K562 (cell line): Measurements from ENCODE around the gene IRF9. TPM values are rescaled to one million over a fixed set of nuclear protein-coding genes. Genes with fewer than 3 reads are reported as not detected.
A peak's percentile ranks its signal among the peaks of the same experiment; 100 is the strongest.

ENCODE experiments used
- ARNT ChIP-seq, 2 experiments: fragments of 450-650 bp; IDR thresholded peaks; 2 replicates each; pipeline ENCODE4 v1.6.1; 2016; ENCODE audit warnings: mild to moderate bottlenecking in 1 of 2
- COPS2 ChIP-seq: fragments of 450-650 bp; conservative IDR thresholded peaks from 2 replicates; pipeline ENCODE4 v1.6.1; 2016; ENCODE audit warnings: mild to moderate bottlenecking, moderate library complexity
- HDAC1 ChIP-seq, 2 experiments: fragments of 450-650 bp; IDR thresholded peaks; 2 replicates each; pipeline ENCODE4 v1.6.1; 2016 to 2017; ENCODE audit warnings: inconsistent platforms in 1 of 2, mild to moderate bottlenecking in 1 of 2, moderate library complexity in 1 of 2
- HIVEP1 ChIP-seq: fragments of 250-450 bp; sonication (Bioruptor Pico); IDR thresholded peaks from 2 replicates; pipeline ENCODE4 v1.4.0; 2020; ENCODE audit warnings: mild to moderate bottlenecking
- HNRNPLL ChIP-seq: fragments of 200-400 bp; formaldehyde crosslinking; IDR thresholded peaks from 2 replicates; pipeline ENCODE4 v1.6.1; 2017; ENCODE audit warnings: low read length, low read depth, mild to moderate bottlenecking; ENCODE audit not compliant: poor library complexity, severe bottlenecking
- NR2F6 ChIP-seq: fragments of 450-650 bp; formaldehyde crosslinking; IDR thresholded peaks from 2 replicates; pipeline ENCODE4 v1.4.0; 2020; ENCODE audit warnings: mild to moderate bottlenecking
- PML ChIP-seq: IDR thresholded peaks from 2 replicates; pipeline ENCODE4 v1.6.1; 2012; ENCODE audit warnings: low read length, inconsistent platforms
- PTTG1 ChIP-seq: fragments of 450-650 bp; IDR thresholded peaks from 2 replicates; pipeline ENCODE4 v1.6.1; 2016; ENCODE audit warnings: low read depth, mild to moderate bottlenecking, missing genetic modification characterization, missing compliant biosample characterization
- RBM34 ChIP-seq: fragments of 200-400 bp; formaldehyde crosslinking; IDR thresholded peaks from 2 replicates; pipeline ENCODE4 v1.6.1; 2018; ENCODE audit warnings: low read length, borderline replicate concordance; ENCODE audit not compliant: insufficient read depth
- SREBF1 ChIP-seq: fragments of 150-350 bp; IDR thresholded peaks from 2 replicates; pipeline ENCODE4 v1.6.1; 2014; ENCODE audit warnings: antibody characterized with exemption, low read depth, low read length, borderline replicate concordance
- STAT5B ChIP-seq: fragments of 250-450 bp; sonication (Bioruptor Pico); IDR thresholded peaks from 2 replicates; pipeline ENCODE4 v1.8.0; 2021; ENCODE audit warnings: mild to moderate bottlenecking, inconsistent platforms
- TAL1 ChIP-seq: fragments of 450-650 bp; IDR thresholded peaks from 2 replicates; pipeline ENCODE4 v1.6.1; 2016; ENCODE audit warnings: mild to moderate bottlenecking
- XRCC5 ChIP-seq: fragments of 200-400 bp; formaldehyde crosslinking; IDR thresholded peaks from 2 replicates; pipeline ENCODE4 v1.6.1; 2017; ENCODE audit warnings: low read depth, mild to moderate bottlenecking, low read length
- ZKSCAN3 ChIP-seq: fragments of 250-450 bp; sonication (Bioruptor Pico); IDR thresholded peaks from 2 replicates; pipeline ENCODE4 v1.4.0; 2020
- ZNF384 ChIP-seq: IDR thresholded peaks from 2 replicates; pipeline ENCODE4 v1.6.1; 2012; ENCODE audit warnings: low read depth, low read length, improper control_type of control experiment
- ZNF695 ChIP-seq: fragments of 450-650 bp; formaldehyde crosslinking; IDR thresholded peaks from 2 replicates; pipeline ENCODE4 v1.4.0; 2020; ENCODE audit warnings: mild to moderate bottlenecking, moderate library complexity
- ZNF75A ChIP-seq: fragments of 450-650 bp; formaldehyde crosslinking; IDR thresholded peaks from 2 replicates; pipeline ENCODE4 v1.4.0; 2020; ENCODE audit warnings: mild to moderate bottlenecking
- polyA plus RNA-seq, 8 experiments: library from polyadenylated mRNA; depleted of rRNA in 4 of 8; stranded (reverse) in 5 of 8; unstranded in 3 of 8; fragments of >200 nt; fragmentation: Nextera tagmentation in 2 of 8; fragmentation: Illumina TruSeq in 1 of 8; extraction: Ambion mirVana in 2 of 8; extraction: Trizol in 1 of 8; gene quantifications; 2 replicates each; pipeline versions ENCODE4 v1.2.1 to v1.2.3, GENCODE V29; 2011 to 2014; ENCODE audit warnings: inconsistent platforms in 1 of 8, missing spikeins in 1 of 8
- total RNA-seq, 7 experiments: library from RNA; depleted of rRNA in 6 of 7; stranded (reverse); fragments of >200 nt in 6 of 7; fragmentation: Illumina TruSeq in 2 of 7; extraction: Trizol in 2 of 7; gene quantifications; 2 replicates each; pipeline versions ENCODE4 v1.2.1 to v1.2.3, GENCODE V29; 2011 to 2021; ENCODE audit warnings: low replicate concordance in 1 of 7
- TF ChIP-seq, protein P1 (sequence below): IDR thresholded peaks from 3 replicates; pipeline ENCODE4 v1.6.1; 2011; ENCODE audit warnings: borderline replicate concordance, mild to moderate bottlenecking; ENCODE audit not compliant: insufficient read length, insufficient read depth
- TF ChIP-seq, protein P2 (sequence below): fragments of 450-650 bp; formaldehyde crosslinking; IDR thresholded peaks from 2 replicates; pipeline ENCODE4 v1.4.0; 2020; ENCODE audit warnings: mild to moderate bottlenecking, mixed read lengths
- TF ChIP-seq, protein P3 (sequence below): sonication (generic); formaldehyde crosslinking; IDR thresholded peaks from 2 replicates; pipeline ENCODE4 v1.5.0; 2020; ENCODE audit warnings: missing genetic modification reagents
- TF ChIP-seq, protein P4 (sequence below): fragments of 450-650 bp; IDR thresholded peaks from 2 replicates; pipeline ENCODE4 v1.6.1; 2017; ENCODE audit warnings: antibody characterized with exemption
- TF ChIP-seq, protein P5 (sequence below): fragments of 250-450 bp; sonication (Bioruptor Pico); IDR thresholded peaks from 2 replicates; pipeline ENCODE4 v1.4.0; 2020

IRF9 gene
- total and polyA plus RNA-seq, 9 of the 15 experiments (the other 6 are each of a cell fraction or from before 2014, with no cell fraction given) = 0.79 to 14.8 (median 6.1) TPM

DNA sequence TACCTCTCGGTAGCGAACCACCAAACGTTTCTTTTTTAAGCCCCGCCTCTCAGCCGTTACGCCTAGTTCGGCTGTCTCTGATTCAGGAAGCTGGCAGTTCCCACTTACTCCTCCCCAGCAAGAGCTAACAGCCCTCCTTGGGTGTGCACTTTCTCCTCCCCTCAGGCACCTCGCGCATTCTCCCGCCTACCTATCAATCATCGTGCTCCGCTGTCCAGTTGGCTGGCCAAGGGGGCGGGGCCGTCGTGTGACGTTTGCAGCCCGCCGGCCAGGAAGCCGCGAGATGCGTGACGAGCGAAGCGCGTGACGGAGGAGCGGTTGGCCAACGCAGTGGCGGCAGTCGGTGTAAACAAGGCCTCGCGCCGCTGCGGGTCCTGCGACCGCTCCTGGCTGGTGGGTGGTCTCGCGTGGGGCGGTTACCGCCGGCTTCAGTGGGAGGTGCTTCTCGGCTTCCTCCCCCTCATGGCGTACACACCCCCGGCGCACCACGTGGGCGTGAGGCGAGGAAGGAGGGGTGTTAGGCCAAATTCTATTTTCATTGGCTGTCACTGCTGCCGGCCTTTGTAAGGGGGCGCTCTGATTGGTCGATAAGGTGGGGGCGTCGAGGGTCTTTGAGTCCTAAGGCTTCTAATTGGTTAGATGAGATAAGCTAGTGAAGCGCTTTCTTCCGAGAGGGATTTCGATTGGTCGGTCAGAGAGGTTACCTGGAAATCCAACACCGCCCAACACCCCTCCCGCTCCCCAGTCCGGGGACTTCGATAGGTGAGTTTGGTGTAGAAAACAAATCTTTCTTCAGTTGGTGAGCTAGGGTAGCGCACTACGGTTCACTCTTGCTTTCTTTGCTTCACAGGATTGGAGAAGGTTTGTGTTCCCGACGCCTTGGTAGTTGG is 46.3 kb upstream of the IRF9 start, which contains the start of the genes DCAF11 and NRL (continued):
- TF ChIP-seq, protein P1, sequence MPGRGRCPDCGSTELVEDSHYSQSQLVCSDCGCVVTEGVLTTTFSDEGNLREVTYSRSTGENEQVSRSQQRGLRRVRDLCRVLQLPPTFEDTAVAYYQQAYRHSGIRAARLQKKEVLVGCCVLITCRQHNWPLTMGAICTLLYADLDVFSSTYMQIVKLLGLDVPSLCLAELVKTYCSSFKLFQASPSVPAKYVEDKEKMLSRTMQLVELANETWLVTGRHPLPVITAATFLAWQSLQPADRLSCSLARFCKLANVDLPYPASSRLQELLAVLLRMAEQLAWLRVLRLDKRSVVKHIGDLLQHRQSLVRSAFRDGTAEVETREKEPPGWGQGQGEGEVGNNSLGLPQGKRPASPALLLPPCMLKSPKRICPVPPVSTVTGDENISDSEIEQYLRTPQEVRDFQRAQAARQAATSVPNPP = no peak
- peak in 1 of 2 experiments; percentile 98; a peak in 2 of 4 replicates for TF ChIP-seq HDAC1 (IDR thresholded peaks at IDR 0.05)
- TF ChIP-seq, protein P2, sequence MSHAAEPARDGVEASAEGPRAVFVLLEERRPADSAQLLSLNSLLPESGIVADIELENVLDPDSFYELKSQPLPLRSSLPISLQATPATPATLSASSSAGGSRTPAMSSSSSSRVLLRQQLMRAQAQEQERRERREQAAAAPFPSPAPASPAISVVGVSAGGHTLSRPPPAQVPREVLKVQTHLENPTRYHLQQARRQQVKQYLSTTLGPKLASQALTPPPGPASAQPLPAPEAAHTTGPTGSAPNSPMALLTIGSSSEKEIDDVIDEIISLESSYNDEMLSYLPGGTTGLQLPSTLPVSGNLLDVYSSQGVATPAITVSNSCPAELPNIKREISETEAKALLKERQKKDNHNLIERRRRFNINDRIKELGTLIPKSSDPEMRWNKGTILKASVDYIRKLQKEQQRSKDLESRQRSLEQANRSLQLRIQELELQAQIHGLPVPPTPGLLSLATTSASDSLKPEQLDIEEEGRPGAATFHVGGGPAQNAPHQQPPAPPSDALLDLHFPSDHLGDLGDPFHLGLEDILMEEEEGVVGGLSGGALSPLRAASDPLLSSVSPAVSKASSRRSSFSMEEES (CRISPR knock-in tag) = peak; percentile 34; the same call in 1 of the 2 replicates
- no peak for TF ChIP-seq HIVEP1
- TF ChIP-seq PTTG1 (tag) = no peak
- TF ChIP-seq, protein P3, sequence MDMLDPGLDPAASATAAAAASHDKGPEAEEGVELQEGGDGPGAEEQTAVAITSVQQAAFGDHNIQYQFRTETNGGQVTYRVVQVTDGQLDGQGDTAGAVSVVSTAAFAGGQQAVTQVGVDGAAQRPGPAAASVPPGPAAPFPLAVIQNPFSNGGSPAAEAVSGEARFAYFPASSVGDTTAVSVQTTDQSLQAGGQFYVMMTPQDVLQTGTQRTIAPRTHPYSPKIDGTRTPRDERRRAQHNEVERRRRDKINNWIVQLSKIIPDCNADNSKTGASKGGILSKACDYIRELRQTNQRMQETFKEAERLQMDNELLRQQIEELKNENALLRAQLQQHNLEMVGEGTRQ = peak; percentile 91
- TF ChIP-seq RBM34 = no peak
- TF ChIP-seq SREBF1 = no peak
- 0 out of 2 replicates have a peak, but pooled peaks have one; percentile 25 for TF ChIP-seq XRCC5
- no peak for TF ChIP-seq TAL1
- TF ChIP-seq, protein P4, sequence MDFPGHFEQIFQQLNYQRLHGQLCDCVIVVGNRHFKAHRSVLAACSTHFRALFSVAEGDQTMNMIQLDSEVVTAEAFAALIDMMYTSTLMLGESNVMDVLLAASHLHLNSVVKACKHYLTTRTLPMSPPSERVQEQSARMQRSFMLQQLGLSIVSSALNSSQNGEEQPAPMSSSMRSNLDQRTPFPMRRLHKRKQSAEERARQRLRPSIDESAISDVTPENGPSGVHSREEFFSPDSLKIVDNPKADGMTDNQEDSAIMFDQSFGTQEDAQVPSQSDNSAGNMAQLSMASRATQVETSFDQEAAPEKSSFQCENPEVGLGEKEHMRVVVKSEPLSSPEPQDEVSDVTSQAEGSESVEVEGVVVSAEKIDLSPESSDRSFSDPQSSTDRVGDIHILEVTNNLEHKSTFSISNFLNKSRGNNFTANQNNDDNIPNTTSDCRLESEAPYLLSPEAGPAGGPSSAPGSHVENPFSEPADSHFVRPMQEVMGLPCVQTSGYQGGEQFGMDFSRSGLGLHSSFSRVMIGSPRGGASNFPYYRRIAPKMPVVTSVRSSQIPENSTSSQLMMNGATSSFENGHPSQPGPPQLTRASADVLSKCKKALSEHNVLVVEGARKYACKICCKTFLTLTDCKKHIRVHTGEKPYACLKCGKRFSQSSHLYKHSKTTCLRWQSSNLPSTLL = no peak
- TF ChIP-seq NR2F6 (CRISPR knock-in tag) = no peak
- TF ChIP-seq, protein P5, sequence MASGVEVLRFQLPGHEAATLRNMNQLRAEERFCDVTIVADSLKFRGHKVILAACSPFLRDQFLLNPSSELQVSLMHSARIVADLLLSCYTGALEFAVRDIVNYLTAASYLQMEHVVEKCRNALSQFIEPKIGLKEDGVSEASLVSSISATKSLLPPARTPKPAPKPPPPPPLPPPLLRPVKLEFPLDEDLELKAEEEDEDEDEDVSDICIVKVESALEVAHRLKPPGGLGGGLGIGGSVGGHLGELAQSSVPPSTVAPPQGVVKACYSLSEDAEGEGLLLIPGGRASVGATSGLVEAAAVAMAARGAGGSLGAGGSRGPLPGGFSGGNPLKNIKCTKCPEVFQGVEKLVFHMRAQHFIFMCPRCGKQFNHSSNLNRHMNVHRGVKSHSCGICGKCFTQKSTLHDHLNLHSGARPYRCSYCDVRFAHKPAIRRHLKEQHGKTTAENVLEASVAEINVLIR (CRISPR knock-in tag) = peak; percentile 83
- TF ChIP-seq STAT5B = no peak
- no peak for TF ChIP-seq COPS2
- TF ChIP-seq PML = no peak; the same call in 1 of the 2 replicates
- no peak for TF ChIP-seq ZNF384
- no peak for TF ChIP-seq ZKSCAN3
- 0 out of 4 replicates have a peak, but pooled peaks of 1 of the 2 experiments have one; percentile 10 for TF ChIP-seq ARNT (IDR thresholded peaks at IDR 0.05)
- TF ChIP-seq HNRNPLL = peak; percentile 97
- no peak for TF ChIP-seq ZNF75A
- no peak for TF ChIP-seq ZNF695 (CRISPR knock-in tag)
